ENCODE measurements around the gene CGRRF1.
A peak's percentile ranks its signal among the peaks of the same experiment; 100 is the strongest.

Gene CGRRF1, protein sequence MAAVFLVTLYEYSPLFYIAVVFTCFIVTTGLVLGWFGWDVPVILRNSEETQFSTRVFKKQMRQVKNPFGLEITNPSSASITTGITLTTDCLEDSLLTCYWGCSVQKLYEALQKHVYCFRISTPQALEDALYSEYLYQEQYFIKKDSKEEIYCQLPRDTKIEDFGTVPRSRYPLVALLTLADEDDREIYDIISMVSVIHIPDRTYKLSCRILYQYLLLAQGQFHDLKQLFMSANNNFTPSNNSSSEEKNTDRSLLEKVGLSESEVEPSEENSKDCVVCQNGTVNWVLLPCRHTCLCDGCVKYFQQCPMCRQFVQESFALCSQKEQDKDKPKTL

DNA sequence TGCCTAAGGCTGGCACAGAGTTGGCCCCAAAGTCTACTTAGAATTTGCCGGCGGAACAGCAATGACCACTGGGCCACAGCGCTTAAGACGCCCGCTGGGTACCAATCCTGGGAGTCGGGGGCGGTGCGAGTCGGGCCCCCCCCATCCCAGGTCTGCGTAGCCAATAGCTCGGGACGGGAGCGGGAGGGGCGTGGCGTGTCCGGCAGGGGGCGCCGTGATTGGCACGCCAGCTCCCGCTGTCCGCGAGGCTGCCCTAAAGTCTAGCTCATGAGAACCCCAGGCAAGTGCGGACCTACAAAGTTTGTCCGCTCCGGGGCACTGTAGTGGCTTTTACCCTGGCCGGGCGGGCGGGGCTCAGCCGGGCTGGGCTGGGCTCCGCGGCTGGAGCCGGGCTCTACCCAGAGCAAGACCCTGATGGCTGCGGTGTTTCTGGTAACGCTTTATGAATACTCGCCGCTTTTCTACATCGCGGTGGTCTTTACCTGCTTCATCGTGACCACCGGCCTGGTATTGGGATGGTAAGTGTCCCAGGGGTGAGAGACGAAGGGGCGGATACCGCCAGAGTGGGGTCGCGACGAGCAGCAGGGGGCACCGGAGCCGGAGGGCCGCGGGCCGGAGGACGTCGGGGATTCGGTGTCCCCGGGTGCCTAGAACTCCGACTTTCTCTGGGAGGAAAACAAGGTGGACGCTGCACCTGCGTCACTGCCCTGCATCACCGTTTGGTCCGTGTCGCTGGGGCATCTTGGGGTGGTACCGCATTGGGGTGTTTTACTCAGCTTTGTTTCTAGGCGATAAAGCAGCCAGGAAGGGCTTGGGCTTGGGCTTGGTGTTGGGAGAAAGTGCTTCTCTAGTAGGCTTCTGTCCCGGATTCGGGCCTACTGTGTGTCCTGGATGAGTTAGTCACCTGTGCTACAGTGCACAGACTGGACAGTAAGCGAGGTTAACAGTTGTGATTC, at the start of gene CGRRF1:
CGRRF1 (plus strand) TSS at position 361 of the 956 bp plus-strand sequence; CDS start at position 415, 54 bp downstream.
- Histone ChIP-seq H3K36me3 (ENCODE audit: control insufficient read depth, insufficient read depth, low read length) (no peaks in the 10 kb centered on the region), H3K4me3 (ENCODE audit: low read depth, low read length) (peak within 1 kb of the TSS; percentile 98), H3K9me3 (ENCODE audit: control insufficient read depth, insufficient read depth, low read length) (no peaks in the 10 kb centered on the region), H3K4me1 (ENCODE audit: control insufficient read depth, insufficient read depth, low read length) (peaks cover 4% of the 10 kb centered on the region), H3K9ac (ENCODE audit: low read depth, low read length) (peak within 1 kb of the TSS; percentile 95), H3K27me3 (ENCODE audit: control insufficient read depth, insufficient read depth, low read length) (no peaks in the 10 kb centered on the region)

DNA sequence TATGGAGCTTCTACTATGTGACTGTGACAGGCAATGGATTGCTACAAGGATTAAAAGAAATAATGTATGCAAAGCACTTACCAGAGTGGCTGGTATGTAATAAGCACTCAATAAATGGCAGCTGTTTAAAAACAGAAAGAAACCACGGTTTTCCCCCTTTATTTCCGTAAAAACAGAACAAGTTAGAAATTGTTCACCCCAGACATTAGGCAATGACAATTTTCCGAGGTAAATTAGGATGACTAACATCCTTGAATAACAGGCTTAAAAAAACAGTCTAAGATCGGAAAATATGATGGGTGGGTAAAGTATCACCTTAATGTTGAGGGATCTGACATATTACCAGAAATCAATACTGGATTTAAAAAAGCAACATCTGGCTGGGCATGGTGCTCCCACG, 47.7 kb upstream of the CGRRF1 start:
- Histone ChIP-seq H3K9me3 (ENCODE audit: control insufficient read depth, insufficient read depth, low read length) (no peaks in the 10 kb centered on the region), H3K4me3 (ENCODE audit: low read depth, low read length) (no peak overlapping the region), H3K9ac (ENCODE audit: low read depth, low read length) (no peak overlapping the region), H3K4me1 (ENCODE audit: control insufficient read depth, insufficient read depth, low read length) (no peaks in the 10 kb centered on the region), H3K27me3 (ENCODE audit: control insufficient read depth, insufficient read depth, low read length) (no peaks in the 10 kb centered on the region), H3K36me3 (ENCODE audit: control insufficient read depth, insufficient read depth, low read length) (no peaks in the 10 kb centered on the region)

DNA sequence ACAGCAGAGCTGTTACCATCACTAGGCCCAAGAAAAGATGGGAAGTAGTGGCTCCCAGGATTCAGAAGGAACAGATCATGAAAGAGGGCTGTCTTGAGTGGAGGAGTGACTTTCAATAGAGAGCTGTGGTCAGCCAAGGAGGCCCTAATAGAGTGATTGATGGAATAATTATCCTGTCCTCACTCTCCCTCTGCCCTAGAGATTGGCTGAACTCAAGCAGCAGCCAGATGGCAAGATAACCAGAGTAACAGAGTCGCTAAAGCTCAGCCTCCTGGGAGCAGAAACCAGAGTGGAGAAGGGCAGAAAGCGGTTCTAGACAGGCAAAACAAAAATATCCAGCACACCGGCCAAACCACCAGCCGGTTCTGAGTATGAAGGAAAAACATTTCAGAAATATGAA, 44.1 kb upstream of the CGRRF1 start:
- no peaks in the 10 kb centered on the region for H3K27me3 ChIP-seq (ENCODE audit: control insufficient read depth, insufficient read depth, low read length)
- H3K9ac ChIP-seq (ENCODE audit: low read depth, low read length): no peak overlapping the region
- no peak overlapping the region for H3K4me3 ChIP-seq (ENCODE audit: low read depth, low read length)
- no peaks in the 10 kb centered on the region for H3K36me3 ChIP-seq (ENCODE audit: control insufficient read depth, insufficient read depth, low read length)
- H3K4me1 ChIP-seq (ENCODE audit: control insufficient read depth, insufficient read depth, low read length): no peaks in the 10 kb centered on the region
- peaks cover 2% of the 10 kb centered on the region for H3K9me3 ChIP-seq (ENCODE audit: control insufficient read depth, insufficient read depth, low read length)

DNA sequence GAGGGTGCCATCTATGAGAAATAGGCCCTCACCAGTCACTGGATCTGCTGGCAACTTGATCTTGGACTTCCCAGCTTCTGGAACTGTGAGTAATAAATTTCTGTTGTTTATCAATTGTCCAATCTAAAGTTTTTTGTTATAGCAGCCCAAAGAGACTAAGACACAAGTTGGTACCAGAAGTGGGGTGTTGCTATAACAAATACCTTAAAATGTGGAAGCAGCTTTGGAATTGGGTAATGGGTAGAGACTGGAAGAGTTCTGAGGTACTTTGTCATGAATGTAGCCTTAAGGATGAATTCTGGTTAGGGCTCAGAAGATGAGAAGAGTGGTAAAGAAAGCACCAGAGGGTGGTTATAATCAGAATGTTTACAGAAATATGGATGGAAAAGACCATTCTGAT, 42.4 kb upstream of the CGRRF1 start:
- H3K9me3 ChIP-seq (ENCODE audit: control insufficient read depth, insufficient read depth, low read length): peaks cover 2% of the 10 kb centered on the region
- H3K9ac ChIP-seq (ENCODE audit: low read depth, low read length): no peak overlapping the region
- H3K27me3 ChIP-seq (ENCODE audit: control insufficient read depth, insufficient read depth, low read length): no peaks in the 10 kb centered on the region
- H3K4me1 ChIP-seq (ENCODE audit: control insufficient read depth, insufficient read depth, low read length): peaks cover 4% of the 10 kb centered on the region
- no peak overlapping the region for H3K4me3 ChIP-seq (ENCODE audit: low read depth, low read length)
- no peaks in the 10 kb centered on the region for H3K36me3 ChIP-seq (ENCODE audit: control insufficient read depth, insufficient read depth, low read length)

DNA sequence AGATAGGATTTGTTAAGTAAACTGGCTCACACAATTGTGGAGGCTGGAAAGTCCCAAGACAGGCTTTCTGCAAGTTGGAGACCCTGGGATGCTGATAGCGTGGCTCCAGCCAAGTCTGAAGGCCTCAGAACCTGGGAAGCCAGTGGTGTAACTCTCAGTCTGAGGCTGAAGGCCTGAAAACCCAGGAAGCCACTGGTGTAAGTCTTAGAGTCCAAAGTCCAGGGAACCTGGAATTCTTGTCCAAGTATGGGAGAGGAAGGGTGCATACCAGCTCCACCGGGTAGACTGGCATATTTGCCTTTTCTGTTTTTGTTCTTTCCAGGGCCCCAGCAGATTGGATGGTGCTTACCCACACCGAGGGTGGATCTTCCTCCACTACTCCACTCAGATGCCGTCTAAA, 39.0 kb upstream of the CGRRF1 start:
- Histone ChIP-seq H3K27me3 (ENCODE audit: control insufficient read depth, insufficient read depth, low read length) (no peaks in the 10 kb centered on the region), H3K9ac (ENCODE audit: low read depth, low read length) (no peak overlapping the region), H3K36me3 (ENCODE audit: control insufficient read depth, insufficient read depth, low read length) (no peaks in the 10 kb centered on the region), H3K9me3 (ENCODE audit: control insufficient read depth, insufficient read depth, low read length) (peaks cover 2% of the 10 kb centered on the region), H3K4me3 (ENCODE audit: low read depth, low read length) (no peak overlapping the region), H3K4me1 (ENCODE audit: control insufficient read depth, insufficient read depth, low read length) (peaks cover 4% of the 10 kb centered on the region)

DNA sequence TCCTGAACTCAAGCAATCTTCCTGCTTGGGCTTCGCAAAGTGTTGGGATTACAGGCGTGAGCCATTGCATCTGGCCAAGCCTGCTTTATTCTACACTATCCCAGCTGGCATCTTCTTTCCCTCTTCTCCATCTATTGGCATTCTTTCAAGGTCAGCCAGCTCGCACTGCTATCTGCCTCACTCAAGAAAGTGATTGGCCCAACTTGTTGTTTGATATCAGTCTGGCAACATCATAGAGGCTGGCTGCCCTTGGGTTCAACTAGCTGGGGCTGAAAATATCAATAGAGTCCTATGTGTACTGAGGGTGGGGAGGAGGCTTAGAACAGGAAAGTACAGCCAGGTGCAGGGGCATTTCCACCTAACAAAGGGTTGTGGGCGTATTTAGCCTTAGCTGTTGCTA, 38.1 kb upstream of the CGRRF1 start:
- Histone ChIP-seq H3K4me1 (ENCODE audit: control insufficient read depth, insufficient read depth, low read length) (peaks cover 4% of the 10 kb centered on the region), H3K9ac (ENCODE audit: low read depth, low read length) (no peak overlapping the region), H3K36me3 (ENCODE audit: control insufficient read depth, insufficient read depth, low read length) (no peaks in the 10 kb centered on the region), H3K27me3 (ENCODE audit: control insufficient read depth, insufficient read depth, low read length) (no peaks in the 10 kb centered on the region), H3K4me3 (ENCODE audit: low read depth, low read length) (no peak overlapping the region), H3K9me3 (ENCODE audit: control insufficient read depth, insufficient read depth, low read length) (peaks cover 2% of the 10 kb centered on the region)

DNA sequence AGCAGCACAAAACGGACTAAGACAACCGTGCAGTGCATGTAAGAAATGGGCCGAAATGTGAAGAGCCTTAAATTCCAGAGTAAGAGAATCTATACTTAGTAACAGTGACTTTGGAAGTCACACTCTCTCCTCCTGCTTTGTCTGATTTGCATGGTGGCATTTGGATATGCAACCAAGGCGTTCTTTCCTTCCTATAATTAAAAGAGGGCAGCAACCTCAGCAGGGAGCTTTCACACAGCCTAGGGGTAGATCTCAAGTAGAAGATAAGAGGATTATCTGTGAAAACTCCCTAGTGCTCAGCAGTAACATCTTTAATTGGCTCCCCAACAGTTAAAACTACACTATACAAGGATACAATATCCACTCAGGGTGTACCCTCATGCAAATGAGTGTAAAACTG, 37.4 kb upstream of the CGRRF1 start:
- Histone ChIP-seq H3K9ac (ENCODE audit: low read depth, low read length) (no peak overlapping the region), H3K27me3 (ENCODE audit: control insufficient read depth, insufficient read depth, low read length) (no peaks in the 10 kb centered on the region), H3K9me3 (ENCODE audit: control insufficient read depth, insufficient read depth, low read length) (peaks cover 2% of the 10 kb centered on the region), H3K4me1 (ENCODE audit: control insufficient read depth, insufficient read depth, low read length) (peaks cover 4% of the 10 kb centered on the region), H3K36me3 (ENCODE audit: control insufficient read depth, insufficient read depth, low read length) (no peaks in the 10 kb centered on the region), H3K4me3 (ENCODE audit: low read depth, low read length) (no peak overlapping the region)

DNA sequence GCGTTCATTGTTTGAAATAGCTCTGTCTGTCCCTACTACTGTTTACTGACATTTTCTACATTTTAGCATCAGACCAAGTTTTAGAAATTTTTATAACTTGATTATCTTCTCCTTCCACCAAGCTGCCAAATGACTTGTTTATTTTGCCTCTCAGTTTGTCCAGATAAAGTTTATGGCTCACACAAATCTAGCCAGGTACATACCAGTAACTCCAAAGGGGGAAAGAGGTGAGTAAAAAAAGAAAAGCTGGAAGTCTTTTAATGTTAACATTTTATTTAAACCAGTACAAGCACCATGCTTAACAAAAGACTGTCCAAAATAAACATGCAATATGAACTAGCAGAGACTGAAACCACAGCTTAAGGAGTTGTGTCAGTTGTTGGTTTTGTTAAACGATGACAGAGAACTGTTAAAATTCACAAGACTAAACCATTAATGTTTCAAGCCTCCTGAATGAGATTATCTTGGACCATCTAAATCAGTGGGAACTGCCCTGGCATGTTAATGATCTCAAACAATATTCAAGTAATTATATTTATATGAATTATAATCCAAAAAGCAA, 35.4 kb upstream of the CGRRF1 start:
- no peaks in the 10 kb centered on the region for H3K9me3 ChIP-seq (ENCODE audit: control insufficient read depth, insufficient read depth, low read length)
- no peaks in the 10 kb centered on the region for H3K27me3 ChIP-seq (ENCODE audit: control insufficient read depth, insufficient read depth, low read length)

DNA sequence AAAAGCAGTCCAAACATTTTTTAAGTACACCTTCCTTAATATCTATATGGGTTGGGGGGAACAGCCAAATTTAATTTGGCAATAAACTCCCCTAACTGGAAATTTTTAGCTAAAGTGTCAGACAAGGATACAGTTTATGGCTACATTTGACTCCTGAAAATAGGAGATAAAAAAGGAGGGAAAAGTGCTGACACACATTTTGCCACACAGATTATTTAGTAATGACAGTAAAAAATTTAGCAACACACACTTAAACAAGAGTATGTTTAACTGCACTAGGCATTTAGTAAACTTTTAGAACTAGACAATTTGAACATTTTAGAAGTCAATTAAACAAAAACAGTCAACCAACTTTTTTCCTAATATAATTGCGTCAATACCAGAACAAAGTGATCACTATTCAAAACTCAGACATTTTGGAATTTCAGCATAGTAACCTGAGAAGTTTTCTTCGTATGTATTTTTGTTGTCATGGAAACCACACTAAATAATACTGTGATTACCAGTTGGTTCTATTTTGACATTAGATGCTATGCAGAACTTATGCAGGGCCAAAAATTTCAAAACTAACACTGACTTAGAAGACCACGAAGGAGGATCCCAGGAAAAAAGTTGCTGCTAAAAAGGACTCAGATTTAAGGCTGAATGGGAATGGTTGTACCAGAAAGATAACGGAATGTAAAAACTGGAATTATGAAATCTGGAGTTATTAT, 34.4 kb upstream of the CGRRF1 start:
- H3K27me3 ChIP-seq (ENCODE audit: control insufficient read depth, insufficient read depth, low read length): no peaks in the 10 kb centered on the region
- H3K9me3 ChIP-seq (ENCODE audit: control insufficient read depth, insufficient read depth, low read length): no peaks in the 10 kb centered on the region
- no peaks in the 10 kb centered on the region for H3K36me3 ChIP-seq (ENCODE audit: control insufficient read depth, insufficient read depth, low read length)
- no peak overlapping the region for H3K9ac ChIP-seq (ENCODE audit: low read depth, low read length)
- H3K4me1 ChIP-seq (ENCODE audit: control insufficient read depth, insufficient read depth, low read length): peaks cover 4% of the 10 kb centered on the region
- no peak overlapping the region for H3K4me3 ChIP-seq (ENCODE audit: low read depth, low read length)

More for the DNA sequence above, 35.4 kb upstream of the CGRRF1 start:
- H3K36me3 ChIP-seq (ENCODE audit: control insufficient read depth, insufficient read depth, low read length): no peaks in the 10 kb centered on the region
- H3K4me1 ChIP-seq (ENCODE audit: control insufficient read depth, insufficient read depth, low read length): peaks cover 4% of the 10 kb centered on the region
- no peak overlapping the region for H3K4me3 ChIP-seq (ENCODE audit: low read depth, low read length)
- H3K9ac ChIP-seq (ENCODE audit: low read depth, low read length): no peak overlapping the region

DNA sequence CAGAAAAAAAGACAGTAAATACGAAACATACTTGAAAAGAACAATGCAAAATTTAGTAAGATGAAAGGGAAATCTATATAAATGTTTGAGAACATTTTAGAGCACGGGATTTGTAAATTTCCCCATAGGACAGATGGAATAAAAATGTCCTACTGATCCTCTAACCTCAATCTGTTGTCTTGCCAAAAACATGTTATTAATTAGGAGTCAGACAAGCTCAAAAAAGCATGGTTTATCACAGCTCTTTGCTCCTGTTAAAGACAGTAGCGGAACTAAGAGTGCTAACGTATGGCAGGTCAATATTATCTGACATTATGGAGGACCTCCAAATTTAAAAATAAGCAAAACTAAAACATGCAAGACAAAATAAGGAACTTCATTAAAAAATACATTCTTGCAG, 33.8 kb upstream of the CGRRF1 start:
- no peak overlapping the region for H3K4me3 ChIP-seq (ENCODE audit: low read depth, low read length)
- H3K9ac ChIP-seq (ENCODE audit: low read depth, low read length): no peak overlapping the region

DNA sequence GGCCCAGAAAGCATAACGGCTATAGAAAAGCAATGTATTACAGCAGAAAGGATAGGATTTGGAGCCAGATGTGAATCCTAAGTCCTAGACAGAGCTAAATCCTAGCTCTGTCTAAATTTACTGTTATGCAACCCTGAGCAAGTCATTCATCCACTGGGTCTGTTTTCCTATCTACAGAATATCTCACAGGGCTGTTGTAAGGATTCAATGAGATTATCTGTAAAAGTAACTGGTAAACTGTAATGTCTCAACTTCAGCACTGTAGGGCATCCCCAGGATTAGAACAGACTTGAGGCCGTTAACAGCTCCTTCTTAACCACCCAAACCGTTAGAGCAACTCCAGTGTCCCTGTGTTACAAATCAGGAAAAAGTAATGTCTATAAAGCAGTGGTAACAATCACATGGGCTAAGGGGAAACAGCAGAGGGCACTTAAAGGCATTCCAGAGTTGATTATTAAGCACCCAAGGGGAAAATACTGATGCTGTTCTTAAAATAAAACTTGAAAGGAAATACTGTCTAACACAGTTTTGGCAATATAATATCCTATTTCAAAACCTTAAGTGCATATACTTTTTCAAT, 31.0 kb upstream of the CGRRF1 start:
- Histone ChIP-seq H3K36me3 (ENCODE audit: control insufficient read depth, insufficient read depth, low read length) (no peaks in the 10 kb centered on the region), H3K4me1 (ENCODE audit: control insufficient read depth, insufficient read depth, low read length) (no peaks in the 10 kb centered on the region), H3K4me3 (ENCODE audit: low read depth, low read length) (no peak overlapping the region), H3K9me3 (ENCODE audit: control insufficient read depth, insufficient read depth, low read length) (no peaks in the 10 kb centered on the region), H3K9ac (ENCODE audit: low read depth, low read length) (no peak overlapping the region), H3K27me3 (ENCODE audit: control insufficient read depth, insufficient read depth, low read length) (no peaks in the 10 kb centered on the region)

More for the DNA sequence above, 33.8 kb upstream of the CGRRF1 start:
- Histone ChIP-seq H3K9me3 (ENCODE audit: control insufficient read depth, insufficient read depth, low read length) (no peaks in the 10 kb centered on the region), H3K36me3 (ENCODE audit: control insufficient read depth, insufficient read depth, low read length) (no peaks in the 10 kb centered on the region), H3K27me3 (ENCODE audit: control insufficient read depth, insufficient read depth, low read length) (no peaks in the 10 kb centered on the region), H3K4me1 (ENCODE audit: control insufficient read depth, insufficient read depth, low read length) (peaks cover 4% of the 10 kb centered on the region)
